SH-SY5Y (cell line): Measurements from ENCODE around the gene FAM47E.

Experiments used
- GATA2 ChIP-seq: IDR thresholded peaks from 2 replicates; pipeline ENCODE4 v1.6.1; 2011; ENCODE audit warnings: mild to moderate bottlenecking, low read depth, low read length
- GATA3 ChIP-seq: IDR thresholded peaks from 2 replicates; pipeline ENCODE4 v1.6.1; 2011; ENCODE audit warnings: low read depth, mild to moderate bottlenecking, low read length, moderate library complexity

DNA sequence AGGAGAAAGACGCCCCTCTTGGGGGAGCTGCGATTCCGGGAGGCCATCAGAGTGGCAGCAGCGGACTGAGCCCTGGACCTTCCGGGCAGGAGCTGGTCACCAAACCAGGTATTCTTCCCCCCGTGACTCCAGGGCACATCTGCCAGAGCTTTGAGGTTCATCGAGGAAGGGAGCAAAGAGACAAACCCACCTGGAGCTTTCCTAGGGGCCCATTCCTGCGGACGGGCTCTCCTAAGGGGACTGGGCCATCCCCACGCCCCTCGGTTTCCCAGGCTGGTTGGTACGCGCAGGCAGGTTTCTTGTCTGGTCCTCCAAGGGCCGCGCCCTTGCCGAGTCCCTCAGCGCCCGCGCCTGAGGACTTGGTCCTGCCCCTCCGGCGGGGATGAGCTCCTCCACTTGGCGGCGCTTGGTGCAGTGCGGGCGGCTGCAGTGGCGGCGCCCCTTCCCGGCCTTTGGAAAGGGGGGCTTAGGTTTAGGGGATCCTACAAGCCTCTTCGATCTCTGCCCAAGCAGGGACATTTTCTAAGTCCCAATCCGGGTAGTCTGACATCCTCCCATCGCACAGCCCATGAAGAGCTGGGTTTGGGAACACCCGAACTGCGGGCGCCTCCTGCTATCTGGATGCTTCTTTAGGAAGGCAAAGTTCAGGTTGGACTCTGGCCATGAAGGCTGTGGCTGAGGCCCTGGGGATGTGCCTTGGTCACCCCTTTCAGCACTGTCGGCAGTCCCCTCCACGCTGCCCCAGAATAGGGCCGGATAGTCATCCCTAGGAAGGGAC, 55.5 kb downstream of the FAM47E start:
- no peak for TF ChIP-seq GATA2
- no peak for TF ChIP-seq GATA3
